ENCODE measurements around the gene CLHC1.
"Not testable (repeated sequence)": the region's sequence is repeated elsewhere in the genome, so short reads cannot be mapped to it uniquely, and the experiment has no call there.

The CLHC1 gene

GRCh38 chr2:55144922-55145820 is 86.9 kb downstream of the CLHC1 start:
- Histone ChIP-seq H3K9ac (ENCODE audit: low read depth, low read length) (no peak overlapping the region), H3K36me3 (ENCODE audit: insufficient read depth, low read length) (no peaks in the 10 kb centered on the region)

GRCh38 chr2:55143706-55144105 is 88.4 kb downstream of the CLHC1 start:
- not testable (repeated sequence) for H3K9ac ChIP-seq (ENCODE audit: low read depth, low read length); H3K36me3 ChIP-seq (ENCODE audit: insufficient read depth, low read length); H3K4me1 ChIP-seq (ENCODE audit: insufficient read depth, low read length); H3K9me3 ChIP-seq (ENCODE audit: control insufficient read depth, insufficient read depth, low read length)

More at GRCh38 chr2:55144922-55145820, 86.9 kb downstream of the CLHC1 start:
- H3K4me1 ChIP-seq (ENCODE audit: insufficient read depth, low read length): no peaks in the 10 kb centered on the region
- no peaks in the 10 kb centered on the region; the same call in 1 of the 2 replicates for H3K9me3 ChIP-seq (ENCODE audit: control insufficient read depth, insufficient read depth, low read length)

- no peaks in the 10 kb centered on the region for H3K36me3 ChIP-seq (ENCODE audit: insufficient read depth, low read length)
- no peaks in the 10 kb centered on the region; the same call in 1 of the 2 replicates for H3K9me3 ChIP-seq (ENCODE audit: control insufficient read depth, insufficient read depth, low read length)
- H3K9ac ChIP-seq (ENCODE audit: low read depth, low read length): no peak overlapping the region
- H3K4me1 ChIP-seq (ENCODE audit: insufficient read depth, low read length): peaks cover 8% of the 10 kb centered on the region
Measured at GRCh38 chr2:55142518-55142917, 89.6 kb downstream of the CLHC1 start.

GRCh38 chr2:55141572-55142413 is 90.3 kb downstream of the CLHC1 start:
- Histone ChIP-seq H3K9ac (ENCODE audit: low read depth, low read length) (no peak overlapping the region), H3K4me1 (ENCODE audit: insufficient read depth, low read length) (peaks cover 16% of the 10 kb centered on the region), H3K9me3 (ENCODE audit: control insufficient read depth, insufficient read depth, low read length) (no peaks in the 10 kb centered on the region; the same call in 1 of the 2 replicates), H3K36me3 (ENCODE audit: insufficient read depth, low read length) (no peaks in the 10 kb centered on the region)

- no peak overlapping the region for H3K9ac ChIP-seq (ENCODE audit: low read depth, low read length)
- H3K9me3 ChIP-seq (ENCODE audit: control insufficient read depth, insufficient read depth, low read length): no peaks in the 10 kb centered on the region; the same call in 1 of the 2 replicates
- H3K4me1 ChIP-seq (ENCODE audit: insufficient read depth, low read length): peaks cover 19% of the 10 kb centered on the region
- H3K36me3 ChIP-seq (ENCODE audit: insufficient read depth, low read length): no peaks in the 10 kb centered on the region
Measured at GRCh38 chr2:55140316-55141219, 91.5 kb downstream of the CLHC1 start.

GRCh38 chr2:55139305-55139704 is 92.8 kb downstream of the CLHC1 start:
- Histone ChIP-seq H3K9me3 (ENCODE audit: control insufficient read depth, insufficient read depth, low read length) (no peaks in the 10 kb centered on the region; the same call in 1 of the 2 replicates), H3K4me1 (ENCODE audit: insufficient read depth, low read length) (peaks cover 26% of the 10 kb centered on the region), H3K36me3 (ENCODE audit: insufficient read depth, low read length) (no peaks in the 10 kb centered on the region), H3K9ac (ENCODE audit: low read depth, low read length) (no peak overlapping the region)

- peaks cover 28% of the 10 kb centered on the region for H3K4me1 ChIP-seq (ENCODE audit: insufficient read depth, low read length)
- no peak overlapping the region for H3K9ac ChIP-seq (ENCODE audit: low read depth, low read length)
- H3K9me3 ChIP-seq (ENCODE audit: control insufficient read depth, insufficient read depth, low read length): no peaks in the 10 kb centered on the region; the same call in 1 of the 2 replicates
- H3K36me3 ChIP-seq (ENCODE audit: insufficient read depth, low read length): no peaks in the 10 kb centered on the region
Measured at GRCh38 chr2:55138882-55139229, 93.2 kb downstream of the CLHC1 start.

GRCh38 chr2:55138014-55138881 is 93.8 kb downstream of the CLHC1 start:
- Histone ChIP-seq H3K4me1 (ENCODE audit: insufficient read depth, low read length) (peaks cover 32% of the 10 kb centered on the region), H3K9ac (ENCODE audit: low read depth, low read length) (no peak overlapping the region), H3K36me3 (ENCODE audit: insufficient read depth, low read length) (no peaks in the 10 kb centered on the region), H3K9me3 (ENCODE audit: control insufficient read depth, insufficient read depth, low read length) (no peaks in the 10 kb centered on the region)

- H3K9ac ChIP-seq (ENCODE audit: low read depth, low read length): no peak overlapping the region
- no peaks in the 10 kb centered on the region for H3K36me3 ChIP-seq (ENCODE audit: insufficient read depth, low read length)
- H3K9me3 ChIP-seq (ENCODE audit: control insufficient read depth, insufficient read depth, low read length): no peaks in the 10 kb centered on the region
- peaks cover 35% of the 10 kb centered on the region for H3K4me1 ChIP-seq (ENCODE audit: insufficient read depth, low read length)
Measured at GRCh38 chr2:55137024-55137958, 94.8 kb downstream of the CLHC1 start.

GRCh38 chr2:55136138-55136541 is 96.0 kb downstream of the CLHC1 start:
- no peaks in the 10 kb centered on the region for H3K9me3 ChIP-seq (ENCODE audit: control insufficient read depth, insufficient read depth, low read length)

GRCh38 chr2:55135491-55135890 is 96.6 kb downstream of the CLHC1 start:
- Histone ChIP-seq H3K4me1 (ENCODE audit: insufficient read depth, low read length) (peaks cover 35% of the 10 kb centered on the region), H3K9me3 (ENCODE audit: control insufficient read depth, insufficient read depth, low read length) (no peaks in the 10 kb centered on the region), H3K9ac (ENCODE audit: low read depth, low read length) (no peak overlapping the region), H3K36me3 (ENCODE audit: insufficient read depth, low read length) (no peaks in the 10 kb centered on the region)

More at GRCh38 chr2:55136138-55136541, 96.0 kb downstream of the CLHC1 start:
- H3K9ac ChIP-seq (ENCODE audit: low read depth, low read length): no peak overlapping the region
- H3K36me3 ChIP-seq (ENCODE audit: insufficient read depth, low read length): no peaks in the 10 kb centered on the region
- peaks cover 35% of the 10 kb centered on the region for H3K4me1 ChIP-seq (ENCODE audit: insufficient read depth, low read length)

GRCh38 chr2:55134316-55134706 is 97.8 kb downstream of the CLHC1 start:
- Histone ChIP-seq H3K36me3 (ENCODE audit: insufficient read depth, low read length) (no peaks in the 10 kb centered on the region), H3K4me1 (ENCODE audit: insufficient read depth, low read length) (peaks cover 35% of the 10 kb centered on the region), H3K9ac (ENCODE audit: low read depth, low read length) (peak overlapping the region; percentile 13; the same call in 1 of the 2 replicates), H3K9me3 (ENCODE audit: control insufficient read depth, insufficient read depth, low read length) (no peaks in the 10 kb centered on the region)

All from ES-I3 (cell line).